Peyer's patch (tissue), 4 donors: ENCODE data around the gene CXorf49. TPM values are rescaled to one million over a fixed set of nuclear protein-coding genes. Genes with fewer than 3 reads are reported as not detected.

Source experiments
- DNase-seq, 3 donors: peaks; one replicate each; pipeline ENCODE4 v3.0.0-alpha.2; 2017 to 2019
- H3K27ac ChIP-seq, 4 donors: fragments of 200-600 bp; sonication (generic); one replicate each; pipeline ENCODE4 v1.5.1; 2016 to 2019
- H3K27me3 ChIP-seq, 2 donors: fragments of 200-600 bp; sonication (generic); one replicate each; pipeline ENCODE4 v1.5.1; 2019
- H3K36me3 ChIP-seq, 3 donors: fragments of 200-600 bp; sonication (generic); one replicate each; pipeline ENCODE4 v1.5.1; 2016 to 2019
- H3K4me1 ChIP-seq, 4 donors: fragments of 200-600 bp; sonication (generic); one replicate each; pipeline ENCODE4 v1.5.1; 2016 to 2019
- H3K4me3 ChIP-seq, 4 donors: fragments of 200-600 bp; sonication (generic); 1 replicate in 3 of 4; 2 replicates in 1 of 4; pipeline ENCODE4 v1.5.1; 2016 to 2019; ENCODE audit warnings: mild to moderate bottlenecking in 1 of 4
- H3K9me3 ChIP-seq, 4 donors: fragments of 200-600 bp; sonication (generic); one replicate each; pipeline ENCODE4 v1.5.1; 2016 to 2019; ENCODE audit warnings: mild to moderate bottlenecking in 1 of 4
- POLR2A ChIP-seq, 2 donors: fragments of 450-650 bp; IDR thresholded peaks; one replicate each; pipeline ENCODE4 v1.5.1; 2017; ENCODE audit warnings: antibody characterized with exemption in 2 of 2, mild to moderate bottlenecking in 2 of 2, moderate library complexity in 2 of 2
- small RNA-seq, 2 donors: library from RNA; depleted of rRNA; stranded (forward); fragments of <200 nt; gene quantifications; one replicate each; pipeline ENCODE3, GENCODE V24; 2016
- total RNA-seq, 4 donors: library from RNA; depleted of rRNA; stranded (reverse); fragments of >200 nt; gene quantifications; one replicate each; pipeline ENCODE4 v1.1.0, GENCODE V29; 2016
- TF ChIP-seq, protein P1 (sequence below), 6 experiments: fragments of 450-650 bp in 4 of 6; fragments of 200-600 bp in 2 of 6; sonication (generic) in 1 of 6; IDR thresholded peaks; one replicate each; pipeline ENCODE4 v1.5.1; 2017 to 2019; ENCODE audit warnings: antibody characterized with exemption in 6 of 6, mild to moderate bottlenecking in 3 of 6, moderate library complexity in 1 of 6

The CXorf49 gene
- total RNA-seq, 4 donors from 2014 or later = not detected

DNA sequence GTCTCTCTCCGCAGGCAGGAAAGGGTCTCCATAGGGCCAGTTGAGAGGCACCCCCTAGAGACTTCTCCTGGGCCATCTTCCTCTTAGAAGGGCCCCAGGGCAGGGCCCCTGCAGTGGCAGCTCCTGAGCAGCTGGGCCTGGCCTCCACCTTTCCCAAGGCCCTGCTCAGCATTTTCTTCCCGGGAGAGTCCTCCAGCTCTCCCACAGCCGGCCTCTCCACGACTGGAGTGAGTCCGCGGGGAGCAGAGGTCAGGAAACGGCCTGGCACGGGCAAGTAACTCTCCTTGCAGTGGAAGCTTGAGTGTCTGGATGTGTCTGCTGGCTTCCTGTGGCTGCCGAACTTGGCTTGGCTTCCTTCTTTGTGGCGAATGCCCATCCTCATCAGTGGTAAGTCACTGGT lies 52.3 kb downstream of the CXorf49 start:
- no peak for DNase-seq
- TF ChIP-seq, protein P1, sequence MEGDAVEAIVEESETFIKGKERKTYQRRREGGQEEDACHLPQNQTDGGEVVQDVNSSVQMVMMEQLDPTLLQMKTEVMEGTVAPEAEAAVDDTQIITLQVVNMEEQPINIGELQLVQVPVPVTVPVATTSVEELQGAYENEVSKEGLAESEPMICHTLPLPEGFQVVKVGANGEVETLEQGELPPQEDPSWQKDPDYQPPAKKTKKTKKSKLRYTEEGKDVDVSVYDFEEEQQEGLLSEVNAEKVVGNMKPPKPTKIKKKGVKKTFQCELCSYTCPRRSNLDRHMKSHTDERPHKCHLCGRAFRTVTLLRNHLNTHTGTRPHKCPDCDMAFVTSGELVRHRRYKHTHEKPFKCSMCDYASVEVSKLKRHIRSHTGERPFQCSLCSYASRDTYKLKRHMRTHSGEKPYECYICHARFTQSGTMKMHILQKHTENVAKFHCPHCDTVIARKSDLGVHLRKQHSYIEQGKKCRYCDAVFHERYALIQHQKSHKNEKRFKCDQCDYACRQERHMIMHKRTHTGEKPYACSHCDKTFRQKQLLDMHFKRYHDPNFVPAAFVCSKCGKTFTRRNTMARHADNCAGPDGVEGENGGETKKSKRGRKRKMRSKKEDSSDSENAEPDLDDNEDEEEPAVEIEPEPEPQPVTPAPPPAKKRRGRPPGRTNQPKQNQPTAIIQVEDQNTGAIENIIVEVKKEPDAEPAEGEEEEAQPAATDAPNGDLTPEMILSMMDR (IDR thresholded peaks at IDR 0.05) = no peak
- TF ChIP-seq POLR2A (IDR thresholded peaks at IDR 0.05) = no peak
- Histone ChIP-seq H3K4me1 (no peaks in the 10 kb centered on the region), H3K27me3 (no peaks in the 10 kb centered on the region), H3K9me3 (no peaks in the 10 kb centered on the region), H3K4me3 (no peak overlapping the region), H3K36me3 (no peaks in the 10 kb centered on the region), H3K27ac (no peak overlapping the region)

DNA sequence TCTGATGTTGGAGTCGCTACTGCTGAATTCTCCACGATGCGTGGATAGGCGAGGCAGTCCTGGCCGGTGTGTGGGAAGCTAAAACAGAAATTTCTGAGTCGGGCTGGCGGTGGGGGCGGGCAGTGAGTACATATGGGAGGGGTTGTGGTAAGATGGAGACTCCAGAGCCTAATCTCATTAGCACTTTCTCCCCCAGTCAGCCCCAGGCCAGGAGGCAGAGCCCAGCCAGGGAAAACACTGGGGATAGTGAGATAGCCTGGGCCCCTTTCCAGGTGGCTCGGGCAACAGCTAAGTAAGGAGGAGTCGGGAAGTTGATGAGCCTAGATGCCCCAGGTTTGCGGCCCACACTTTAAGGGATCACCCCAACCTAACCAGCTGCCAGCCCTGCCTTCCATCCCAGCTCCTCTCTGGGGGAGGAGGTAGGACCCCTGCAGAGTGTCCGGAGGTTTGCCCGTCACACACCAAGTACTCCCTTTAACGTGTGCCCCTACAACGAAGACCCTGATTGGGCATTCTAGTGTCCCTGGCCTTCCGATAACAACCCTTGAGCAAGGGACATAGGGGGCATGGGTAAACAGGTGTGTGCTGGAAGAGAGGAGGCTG lies 53.1 kb downstream of the CXorf49 start:
- Histone ChIP-seq H3K4me3 (no peak overlapping the region), H3K9me3 (no peaks in the 10 kb centered on the region), H3K27me3 (no peaks in the 10 kb centered on the region), H3K27ac (no peak overlapping the region), H3K4me1 (no peaks in the 10 kb centered on the region), H3K36me3 (no peaks in the 10 kb centered on the region)
- TF ChIP-seq, protein P1 (IDR thresholded peaks at IDR 0.05) = no peak
- no peak for TF ChIP-seq POLR2A (IDR thresholded peaks at IDR 0.05)
- no peak for DNase-seq

Small RNA genes within 50 kb of the gene (small RNA-seq; reads per million reads assigned to genes)
- gene BX276092.4 (0 reads per million in 2 donors), gene BX276092.6 (0 reads per million in 2 donors), gene BX276092.8 (0 reads per million in 2 donors)

Other genes with a start within 250 kb of the CXorf49 start
- gene OGT, start 185.2 kb downstream of the CXorf49 start, total RNA-seq = 100 to 1,000 TPM; 118 to 297 (median 183) TPM
- 10 to 100 TPM in 1 of 4 donors, 1 to 10 TPM in 3; 3.0 to 15.7 (median 4.9) TPM for gene GCNA, start 139.8 kb downstream of the CXorf49 start, total RNA-seq
- gene CXCR3, start 99.8 kb downstream of the CXorf49 start, total RNA-seq = 1 to 10 TPM in 3 of 4 donors, not detected in 1; 4.4 to 9.2 (median 8.4) TPM
- not detected for gene CXorf49B, start 45.1 kb upstream of the CXorf49 start, total RNA-seq
- 1 to 10 TPM in 3 of 4 donors, under 1 TPM in 1; 0.53 to 2.9 (median 2.2) TPM for gene NHSL2, start 192.6 kb upstream of the CXorf49 start, total RNA-seq